ENCODE data around the gene SLC37A2. TPM values are rescaled to one million over a fixed set of nuclear protein-coding genes. Genes with fewer than 3 reads are reported as not detected.
A peak's percentile ranks its signal among the peaks of the same experiment; 100 is the strongest.

SLC37A2 gene
- polyA plus RNA-seq, 1 experiment, result 0.75 TPM

DNA sequence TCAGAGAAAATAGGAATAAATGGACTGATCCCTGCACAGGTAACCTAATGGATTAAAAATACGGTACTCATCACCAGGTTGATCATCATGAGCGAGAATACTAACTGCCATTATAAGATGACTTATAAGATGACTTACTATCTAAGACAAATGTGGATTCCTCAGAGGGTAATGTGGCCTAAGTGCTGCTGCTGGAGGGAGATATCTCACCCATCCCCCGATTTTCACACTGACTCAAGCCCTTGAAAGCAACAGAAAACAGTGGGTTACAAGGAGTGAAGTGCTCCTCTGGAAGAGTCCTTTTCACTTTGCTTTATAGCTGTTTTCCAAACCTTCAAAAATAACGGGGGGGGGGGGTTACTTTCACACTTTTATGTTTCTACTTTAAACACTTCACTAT lies 47.4 kb downstream of the SLC37A2 start:
- no peaks in the 10 kb centered on the region for H3K27me3 ChIP-seq (ENCODE audit: control insufficient read depth, insufficient read depth, low read length)
- H3K4me3 ChIP-seq (ENCODE audit: low read depth, low read length), result peak overlapping the region; percentile 96
- H3K36me3 ChIP-seq (ENCODE audit: control insufficient read depth, insufficient read depth, low read length), result no peaks in the 10 kb centered on the region
- ChIA-PET CTCF (interaction anchor here (0.6 to 1.3 kb wide), 2 partner anchors 352 to 463 kb away, joined by 4 to 5 read pairs; no protein-coding TSS in a partner anchor), POLR2A (no interaction called here)
- TF ChIP-seq, protein P1, sequence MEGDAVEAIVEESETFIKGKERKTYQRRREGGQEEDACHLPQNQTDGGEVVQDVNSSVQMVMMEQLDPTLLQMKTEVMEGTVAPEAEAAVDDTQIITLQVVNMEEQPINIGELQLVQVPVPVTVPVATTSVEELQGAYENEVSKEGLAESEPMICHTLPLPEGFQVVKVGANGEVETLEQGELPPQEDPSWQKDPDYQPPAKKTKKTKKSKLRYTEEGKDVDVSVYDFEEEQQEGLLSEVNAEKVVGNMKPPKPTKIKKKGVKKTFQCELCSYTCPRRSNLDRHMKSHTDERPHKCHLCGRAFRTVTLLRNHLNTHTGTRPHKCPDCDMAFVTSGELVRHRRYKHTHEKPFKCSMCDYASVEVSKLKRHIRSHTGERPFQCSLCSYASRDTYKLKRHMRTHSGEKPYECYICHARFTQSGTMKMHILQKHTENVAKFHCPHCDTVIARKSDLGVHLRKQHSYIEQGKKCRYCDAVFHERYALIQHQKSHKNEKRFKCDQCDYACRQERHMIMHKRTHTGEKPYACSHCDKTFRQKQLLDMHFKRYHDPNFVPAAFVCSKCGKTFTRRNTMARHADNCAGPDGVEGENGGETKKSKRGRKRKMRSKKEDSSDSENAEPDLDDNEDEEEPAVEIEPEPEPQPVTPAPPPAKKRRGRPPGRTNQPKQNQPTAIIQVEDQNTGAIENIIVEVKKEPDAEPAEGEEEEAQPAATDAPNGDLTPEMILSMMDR (IDR thresholded peaks at IDR 0.05; ENCODE audit: insufficient read depth, low read depth, low read length), result no peak
- no peak for DNase-seq (ENCODE audit: low read depth)

DNA sequence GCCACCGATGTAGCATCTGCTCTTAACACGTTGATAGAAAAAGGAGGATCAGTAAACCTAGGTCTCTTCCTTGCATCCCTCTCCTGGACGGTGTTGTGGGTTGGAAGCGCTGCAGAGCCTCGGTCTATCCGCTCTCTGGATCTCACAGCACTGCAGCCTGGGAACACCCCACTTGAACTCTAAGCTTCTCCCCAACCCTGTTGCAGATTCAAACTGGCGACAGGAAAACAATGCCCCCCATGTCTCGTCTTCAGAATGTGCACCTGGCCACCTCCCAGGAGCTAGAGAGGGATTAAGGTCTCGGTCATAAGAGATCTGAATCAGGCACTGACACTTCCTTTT lies 47.9 kb downstream of the SLC37A2 start:
- no peaks in the 10 kb centered on the region for H3K27me3 ChIP-seq (ENCODE audit: control insufficient read depth, insufficient read depth, low read length)
- CTCF ChIA-PET, result interaction anchor here (0.6 to 1.3 kb wide), 3 partner anchors 13 to 353 kb away, joined by 3 to 5 read pairs (median 4); no protein-coding TSS in a partner anchor
- H3K4me3 ChIP-seq (ENCODE audit: low read depth, low read length), result peak overlapping the region; percentile 96
- POLR2A ChIA-PET, result no interaction called here
- TF ChIP-seq, protein P1 (IDR thresholded peaks at IDR 0.05; ENCODE audit: insufficient read depth, low read depth, low read length), result no peak
- DNase-seq (ENCODE audit: low read depth), result no peak
- no peaks in the 10 kb centered on the region for H3K36me3 ChIP-seq (ENCODE audit: control insufficient read depth, insufficient read depth, low read length)

DNA sequence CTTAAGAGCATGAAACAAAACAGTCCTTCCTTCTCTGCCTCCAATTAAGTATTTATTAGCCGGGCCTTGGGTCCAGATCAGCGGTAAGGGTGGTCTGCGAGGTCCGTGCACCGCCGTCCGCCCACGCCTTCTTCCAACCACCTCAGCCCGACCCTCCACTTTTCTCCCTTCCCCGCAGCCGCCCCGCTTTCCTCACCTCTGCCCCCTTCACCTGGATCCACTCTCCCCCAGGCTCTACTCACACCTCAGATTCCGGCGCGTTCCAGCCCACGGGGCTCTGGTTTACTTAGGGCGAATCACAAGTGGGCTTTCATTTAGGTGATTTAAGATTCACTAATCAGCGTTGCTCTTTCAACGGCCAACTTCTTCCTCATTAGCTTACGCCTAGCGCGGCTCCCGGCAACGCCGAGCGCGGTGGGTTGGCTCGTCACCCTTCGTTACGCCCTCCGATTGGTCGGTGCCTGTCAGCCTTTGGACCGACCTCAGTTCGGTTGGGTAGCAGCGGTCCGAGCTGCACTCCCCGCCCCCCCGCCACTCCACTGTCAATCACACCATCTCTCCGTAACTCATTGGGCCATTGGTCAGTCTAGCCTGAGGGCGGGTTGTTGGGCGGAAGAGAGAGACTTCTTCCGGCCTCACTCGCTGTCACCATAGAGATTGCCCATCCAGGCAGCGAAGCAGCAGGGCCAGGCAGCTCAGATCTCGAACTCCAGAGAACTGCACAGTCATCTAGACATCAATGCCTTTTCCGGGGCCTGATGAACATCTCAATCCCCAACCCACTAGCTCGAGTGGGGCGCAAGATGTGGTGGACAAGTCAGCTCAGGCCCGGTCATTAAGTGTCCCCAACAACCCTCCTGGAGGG lies 48.5 kb downstream of the SLC37A2 start, which contains the start of gene TMEM218:
Gene TMEM218 (minus strand): TSS at position 284 of the 865 bp plus-strand sequence. CDS start 9,385 bp downstream, outside the sequence.
- Histone ChIP-seq H3K36me3 (ENCODE audit: control insufficient read depth, insufficient read depth, low read length) (no peaks in the 10 kb centered on the region), H3K4me3 (ENCODE audit: low read depth, low read length) (peak within 1 kb of the TSS; percentile 96), H3K27me3 (ENCODE audit: control insufficient read depth, insufficient read depth, low read length) (no peaks in the 10 kb centered on the region)
- POLR2A ChIA-PET, result no interaction called here
- peak; percentile 97 for DNase-seq (ENCODE audit: low read depth)
- CTCF ChIA-PET, result interaction anchor here (0.6 to 1.9 kb wide), 6 partner anchors 13 to 353 kb away, joined by 3 to 11 read pairs (median 5); no protein-coding TSS in a partner anchor
- TF ChIP-seq, protein P1 (IDR thresholded peaks at IDR 0.05; ENCODE audit: insufficient read depth, low read depth, low read length), result no peak

DNA sequence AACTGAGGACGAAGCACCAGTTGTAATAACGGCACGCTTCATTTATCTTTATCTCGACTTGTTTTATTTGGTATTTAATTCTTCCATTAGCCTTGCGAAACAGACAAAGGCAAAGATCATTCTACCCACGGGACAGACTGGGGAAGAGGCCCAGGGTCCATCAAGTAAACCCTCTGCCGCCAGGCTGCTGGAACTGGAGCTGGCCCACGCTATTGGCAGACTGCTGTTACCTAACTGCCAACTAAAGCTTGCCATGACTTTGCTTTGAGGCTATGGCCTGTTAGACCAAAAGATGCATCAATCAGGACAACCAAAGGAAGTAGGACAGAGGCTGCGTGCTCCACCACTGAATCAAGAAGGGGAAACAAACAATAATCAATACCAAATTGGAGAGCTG lies 49.1 kb downstream of the SLC37A2 start:
- H3K36me3 ChIP-seq (ENCODE audit: control insufficient read depth, insufficient read depth, low read length), result no peaks in the 10 kb centered on the region
- H3K27me3 ChIP-seq (ENCODE audit: control insufficient read depth, insufficient read depth, low read length), result no peaks in the 10 kb centered on the region
- TF ChIP-seq, protein P1 (IDR thresholded peaks at IDR 0.05; ENCODE audit: insufficient read depth, low read depth, low read length), result no peak
- ChIA-PET POLR2A (no interaction called here), CTCF (interaction anchor here (1.1 to 1.9 kb wide), 5 partner anchors 12 to 29 kb away, joined by 4 to 11 read pairs (median 7); no protein-coding TSS in a partner anchor)
- no peak for DNase-seq (ENCODE audit: low read depth)
- H3K4me3 ChIP-seq (ENCODE audit: low read depth, low read length), result peak overlapping the region; percentile 34

DNA sequence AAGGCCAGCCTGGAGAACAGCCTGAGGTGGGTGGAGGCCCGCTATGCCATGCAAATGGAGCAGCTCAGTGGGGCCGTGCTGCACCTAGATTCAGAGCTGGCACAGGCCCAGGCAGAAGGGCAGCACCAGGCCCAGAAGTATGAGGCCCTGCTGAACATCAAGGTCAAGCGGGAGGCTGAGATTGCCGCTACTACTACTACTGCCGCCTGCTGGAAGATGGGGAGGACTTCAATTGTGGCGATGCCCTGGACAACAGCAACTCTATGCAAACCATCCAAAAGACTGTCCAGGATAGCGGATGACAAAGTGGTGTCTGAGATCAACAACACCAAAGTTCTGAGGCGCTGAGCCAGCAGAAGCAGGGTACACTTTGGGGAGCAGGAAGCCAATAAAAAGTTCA lies 51.4 kb downstream of the SLC37A2 start:
- ChIA-PET CTCF (interaction anchor here (1.0 kb wide), 1 partner anchor 27 kb away, joined by 4 read pairs; no protein-coding TSS in a partner anchor), POLR2A (no interaction called here)
- Histone ChIP-seq H3K27me3 (ENCODE audit: control insufficient read depth, insufficient read depth, low read length) (no peaks in the 10 kb centered on the region), H3K4me3 (ENCODE audit: low read depth, low read length) (no peak overlapping the region), H3K36me3 (ENCODE audit: control insufficient read depth, insufficient read depth, low read length) (no peaks in the 10 kb centered on the region)
- TF ChIP-seq, protein P1 (IDR thresholded peaks at IDR 0.05; ENCODE audit: insufficient read depth, low read depth, low read length), result peak; percentile 14; the same call in 1 of the 2 replicates
- no peak for DNase-seq (ENCODE audit: low read depth)

All from BJ (cell line).